Measurements from ENCODE around the gene PPP1R13B. TPM values are rescaled to one million over a fixed set of nuclear protein-coding genes. Genes with fewer than 3 reads are reported as not detected.

Gene PPP1R13B
- total and polyA plus RNA-seq, 2 donors from 2014 or later, result 15.1 to 69.4 TPM

DNA sequence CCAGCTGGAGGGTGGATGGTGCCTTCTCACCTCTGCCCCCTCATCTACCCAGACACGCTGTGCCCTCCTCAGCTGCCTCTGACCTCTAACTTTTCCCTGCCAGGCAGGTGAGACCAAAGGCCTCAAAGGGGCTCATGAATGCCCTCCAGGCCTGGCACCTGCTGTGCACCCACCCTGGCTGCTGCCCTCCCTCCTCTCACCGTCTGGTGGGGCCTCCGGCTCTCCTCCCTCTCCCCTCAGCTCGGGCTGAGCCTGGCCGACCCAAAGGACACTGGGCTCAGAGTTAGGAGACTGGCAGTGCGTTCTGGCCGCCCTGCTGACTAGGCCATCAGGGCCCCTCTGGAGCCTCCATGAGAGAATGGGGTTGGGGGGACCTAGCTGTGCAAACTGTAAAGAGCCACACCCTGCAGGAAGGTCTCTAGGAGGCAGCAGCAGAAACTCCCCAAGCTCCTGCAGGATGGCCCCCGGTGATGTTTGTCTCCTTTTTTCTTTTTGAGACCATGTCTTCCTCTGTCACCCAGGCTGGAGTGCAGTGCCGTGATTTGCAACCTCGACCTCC is 40.3 kb upstream of the PPP1R13B start:
- TF ChIP-seq, protein P1, sequence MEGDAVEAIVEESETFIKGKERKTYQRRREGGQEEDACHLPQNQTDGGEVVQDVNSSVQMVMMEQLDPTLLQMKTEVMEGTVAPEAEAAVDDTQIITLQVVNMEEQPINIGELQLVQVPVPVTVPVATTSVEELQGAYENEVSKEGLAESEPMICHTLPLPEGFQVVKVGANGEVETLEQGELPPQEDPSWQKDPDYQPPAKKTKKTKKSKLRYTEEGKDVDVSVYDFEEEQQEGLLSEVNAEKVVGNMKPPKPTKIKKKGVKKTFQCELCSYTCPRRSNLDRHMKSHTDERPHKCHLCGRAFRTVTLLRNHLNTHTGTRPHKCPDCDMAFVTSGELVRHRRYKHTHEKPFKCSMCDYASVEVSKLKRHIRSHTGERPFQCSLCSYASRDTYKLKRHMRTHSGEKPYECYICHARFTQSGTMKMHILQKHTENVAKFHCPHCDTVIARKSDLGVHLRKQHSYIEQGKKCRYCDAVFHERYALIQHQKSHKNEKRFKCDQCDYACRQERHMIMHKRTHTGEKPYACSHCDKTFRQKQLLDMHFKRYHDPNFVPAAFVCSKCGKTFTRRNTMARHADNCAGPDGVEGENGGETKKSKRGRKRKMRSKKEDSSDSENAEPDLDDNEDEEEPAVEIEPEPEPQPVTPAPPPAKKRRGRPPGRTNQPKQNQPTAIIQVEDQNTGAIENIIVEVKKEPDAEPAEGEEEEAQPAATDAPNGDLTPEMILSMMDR (IDR thresholded peaks at IDR 0.05; ENCODE audit: borderline replicate concordance, extremely low read depth, insufficient read depth), result no peak
- intact Hi-C loops (cut with DNase I), result no loop called here
- H3K4me3 ChIP-seq (ENCODE audit: low read length in 3 of 3), result no peak overlapping the region
- FAIRE-seq (no peak), DNase-seq (peak in 1 of 5 donors; percentile 39)
- H3K27ac ChIP-seq (ENCODE audit: low read depth in 2 of 2, low read length in 2 of 2), result no peak overlapping the region
- H3K9ac ChIP-seq (ENCODE audit: low read length in 3 of 3), result no peak overlapping the region
- H3K9me3 ChIP-seq (ENCODE audit: control insufficient read depth in 2 of 3, insufficient read depth in 1 of 3, low read length in 3 of 3), result no peaks in the 10 kb centered on the region
- H3K36me3 ChIP-seq (ENCODE audit: control insufficient read depth in 2 of 3, insufficient read depth in 3 of 3, low read length in 3 of 3), result no peaks in the 10 kb centered on the region
- H3K27me3 ChIP-seq (ENCODE audit: control insufficient read depth, insufficient read depth, low read length), result no peaks in the 10 kb centered on the region
- peaks cover 0 to 17% (median 14%) of the 10 kb centered on the region in 3 donors for H3K4me1 ChIP-seq (ENCODE audit: control insufficient read depth in 2 of 3, insufficient read depth in 2 of 3, low read depth in 1 of 3, low read length in 3 of 3)

DNA sequence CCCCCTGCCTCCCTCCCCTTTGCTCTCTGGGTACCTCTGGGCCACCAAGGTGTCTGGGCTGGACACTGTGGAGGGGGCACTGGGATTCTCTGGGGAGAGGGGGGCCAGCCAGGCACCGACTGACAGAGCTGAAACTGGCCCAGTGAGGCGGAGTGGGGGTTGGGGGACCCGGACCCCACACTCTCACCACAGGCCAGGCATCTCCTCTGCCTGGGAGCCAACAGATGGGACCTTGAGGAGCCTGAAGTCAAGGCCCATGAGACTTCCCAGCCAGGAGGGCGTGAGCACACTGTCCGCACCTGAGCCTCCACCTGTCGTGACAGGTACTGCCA is 39.8 kb upstream of the PPP1R13B start:
- Histone ChIP-seq H3K9ac (ENCODE audit: low read length in 3 of 3) (no peak overlapping the region), H3K27ac (ENCODE audit: low read depth in 2 of 2, low read length in 2 of 2) (no peak overlapping the region), H3K4me1 (ENCODE audit: control insufficient read depth in 2 of 3, insufficient read depth in 2 of 3, low read depth in 1 of 3, low read length in 3 of 3) (peaks cover 0 to 20% (median 19%) of the 10 kb centered on the region in 3 donors), H3K9me3 (ENCODE audit: control insufficient read depth in 2 of 3, insufficient read depth in 1 of 3, low read length in 3 of 3) (no peaks in the 10 kb centered on the region), H3K27me3 (ENCODE audit: control insufficient read depth, insufficient read depth, low read length) (no peaks in the 10 kb centered on the region), H3K36me3 (ENCODE audit: control insufficient read depth in 2 of 3, insufficient read depth in 3 of 3, low read length in 3 of 3) (no peaks in the 10 kb centered on the region), H3K4me3 (ENCODE audit: low read length in 3 of 3) (no peak overlapping the region)
- TF ChIP-seq, protein P1 (IDR thresholded peaks at IDR 0.05; ENCODE audit: borderline replicate concordance, extremely low read depth, insufficient read depth), result no peak
- intact Hi-C loops (cut with DNase I), result no loop called here
- FAIRE-seq (no peak), DNase-seq (peak in 1 of 5 donors; percentile 51)

DNA sequence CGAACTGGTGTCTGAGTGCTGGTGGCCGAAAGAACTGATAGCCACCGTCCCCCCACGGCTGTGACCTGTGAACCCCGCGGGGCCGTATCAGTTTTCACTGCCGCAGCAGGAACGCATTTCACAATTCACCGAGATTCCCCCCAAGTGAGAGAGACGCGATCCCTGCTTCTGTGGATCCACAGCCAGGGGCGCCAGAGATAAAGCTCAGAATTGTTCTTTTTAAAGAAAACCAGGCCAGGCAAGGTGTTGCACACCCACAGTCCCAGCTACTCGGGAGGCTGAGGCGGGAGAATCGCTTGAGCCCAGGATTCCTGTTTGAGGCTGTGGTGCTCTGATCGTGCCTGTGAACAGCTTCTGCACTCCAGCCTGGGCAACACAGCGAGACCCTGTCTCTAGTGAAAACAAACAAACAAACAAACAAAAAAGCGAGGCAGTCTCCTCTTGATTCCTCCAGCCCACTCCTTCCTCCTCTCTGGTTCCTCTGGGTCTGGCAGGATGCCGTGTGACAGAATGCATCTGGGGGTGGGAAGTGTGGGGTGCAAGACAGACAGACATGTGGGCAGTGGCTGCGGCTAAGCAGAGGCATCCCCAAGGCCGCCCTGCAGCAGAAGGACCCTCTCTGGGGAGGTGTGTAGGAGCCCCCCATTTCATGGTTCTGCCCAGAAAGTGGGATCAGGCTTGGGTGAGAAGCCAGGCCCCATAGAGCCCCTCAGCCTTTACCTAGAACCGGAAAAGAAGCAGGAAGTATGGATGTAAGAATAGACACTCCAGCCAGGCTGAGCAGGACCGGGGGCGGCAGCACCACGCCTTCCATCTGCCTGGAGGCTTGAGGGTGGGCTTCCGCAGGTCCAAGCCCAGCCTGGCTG is 39.2 kb upstream of the PPP1R13B start:
- Histone ChIP-seq H3K9ac (ENCODE audit: low read length in 3 of 3) (no peak overlapping the region), H3K27ac (ENCODE audit: low read depth in 2 of 2, low read length in 2 of 2) (no peak overlapping the region), H3K27me3 (ENCODE audit: control insufficient read depth, insufficient read depth, low read length) (no peaks in the 10 kb centered on the region), H3K4me1 (ENCODE audit: control insufficient read depth in 2 of 3, insufficient read depth in 2 of 3, low read depth in 1 of 3, low read length in 3 of 3) (peaks cover 0 to 25% (median 23%) of the 10 kb centered on the region in 3 donors), H3K36me3 (ENCODE audit: control insufficient read depth in 2 of 3, insufficient read depth in 3 of 3, low read length in 3 of 3) (no peaks in the 10 kb centered on the region), H3K9me3 (ENCODE audit: control insufficient read depth in 2 of 3, insufficient read depth in 1 of 3, low read length in 3 of 3) (no peaks in the 10 kb centered on the region), H3K4me3 (ENCODE audit: low read length in 3 of 3) (no peak overlapping the region)
- DNase-seq (peak in 3 of 5 donors; percentile 49 to 70 (median 50)), FAIRE-seq (no peak)
- TF ChIP-seq, protein P1 (IDR thresholded peaks at IDR 0.05; ENCODE audit: borderline replicate concordance, extremely low read depth, insufficient read depth), result no peak
- intact Hi-C loops (cut with DNase I), result no loop called here
